NK-92 (cell line): ENCODE measurements around the gene DTX2.
"Not testable (repeated sequence)": the region's sequence is repeated elsewhere in the genome, so short reads cannot be mapped to it uniquely, and the experiment has no call there.

Experiments used
- DNase-seq: peaks from one replicate; lab custom pipeline; 2025; ENCODE audit not compliant: unreplicated experiment; lab: John Stamatoyannopoulos, UW

Gene DTX2

GRCh38 chr7:76511200-76511910 lies 49.8 kb downstream of the DTX2 start:
- not testable (repeated sequence) for DNase-seq

GRCh38 chr7:76511911-76512885 lies 50.7 kb downstream of the DTX2 start:
- DNase-seq, result not testable (repeated sequence)

GRCh38 chr7:76512941-76513816 lies 51.7 kb downstream of the DTX2 start:
- no peak for DNase-seq

- DNase-seq, result no peak
Measured at GRCh38 chr7:76513817-76514799, 52.6 kb downstream of the DTX2 start.

GRCh38 chr7:76514926-76515771 lies 53.6 kb downstream of the DTX2 start:
- DNase-seq, result no peak

GRCh38 chr7:76515999-76516443 lies 54.5 kb downstream of the DTX2 start:
- DNase-seq, result no peak

- DNase-seq, result not testable (repeated sequence)
Measured at GRCh38 chr7:76516932-76517331, 55.4 kb downstream of the DTX2 start.

- not testable (repeated sequence) for DNase-seq
Measured at GRCh38 chr7:76526183-76526582, 64.7 kb downstream of the DTX2 start.

- not testable (repeated sequence) for DNase-seq
Measured at GRCh38 chr7:76531643-76532042, 70.1 kb downstream of the DTX2 start.

- DNase-seq, result not testable (repeated sequence)
Measured at GRCh38 chr7:76543197-76543596, 81.7 kb downstream of the DTX2 start, which contains the start of gene SPDYE16. Gene SPDYE16 (minus strand): TSS chr7:76543297. CDS start chr7:76541459, 1,838 bp downstream.

- peak; percentile 18 for DNase-seq
Measured at GRCh38 chr7:76549025-76549854, 87.7 kb downstream of the DTX2 start.

- DNase-seq, result not testable (repeated sequence)
Measured at GRCh38 chr7:76549855-76550248, 88.3 kb downstream of the DTX2 start.

GRCh38 chr7:76551992-76552391 lies 90.5 kb downstream of the DTX2 start:
- DNase-seq, result not testable (repeated sequence)
